HT-29 (cell line): Measurements from ENCODE around the gene CACNG5. TPM values are rescaled to one million over a fixed set of nuclear protein-coding genes. Genes with fewer than 3 reads are reported as not detected.

Experiments used
- small RNA-seq: library from RNA; depleted of rRNA; stranded (forward); fragments of <200 nt; gene quantifications from one replicate; pipeline ENCODE3, GENCODE V24; 2014
- total RNA-seq: library from RNA; depleted of rRNA; stranded (reverse); fragments of >200 nt; shearing (Covaris generic); gene quantifications from 2 replicates; pipeline ENCODE4 v1.2.3, GENCODE V29; 2014; rRNA removed

CACNG5 gene
- total RNA-seq, 1 experiment from 2014 or later = not detected

Small RNA genes lying within 50 kb of the gene (small RNA-seq; reads per million reads assigned to genes)
- gene MIR634 (not detected), gene RNA5SP446 (not detected)

Other genes starting within 250 kb of the CACNG5 start
- gene CACNG4, start 129.6 kb downstream of the CACNG5 start, total RNA-seq = 6.2 and 6.3 TPM in 2 replicates
- gene CACNG1, start 209.4 kb downstream of the CACNG5 start, total RNA-seq = not detected in 2 replicates